DOHH2 (cell line): Measurements from ENCODE around the gene GUCY2D.

Source experiments
- H3F3A ChIP-seq: fragments of 200-600 bp; sonication (generic), shearing (Covaris generic); 2 replicates; pipeline ENCODE4 v1.6.0; 2016; ENCODE audit warnings: antibody characterized with exemption, mild to moderate bottlenecking; ENCODE audit not compliant: control insufficient read depth, insufficient read depth
- H3K27ac ChIP-seq: fragments of 200-600 bp; sonication (generic); 2 replicates; pipeline ENCODE4 v1.5.1; 2014; ENCODE audit warnings: low read depth, mild to moderate bottlenecking, low read length, moderate library complexity
- H3K27me3 ChIP-seq: fragments of 200-600 bp; sonication (generic); 2 replicates; pipeline ENCODE4 v1.6.1; 2014; ENCODE audit warnings: mild to moderate bottlenecking, low read length, mixed read lengths; ENCODE audit not compliant: control insufficient read depth
- H3K36me3 ChIP-seq: fragments of 200-600 bp; sonication (generic); 2 replicates; pipeline ENCODE4 v1.6.1; 2014; ENCODE audit warnings: mild to moderate bottlenecking, low read length, moderate library complexity, mixed read lengths; ENCODE audit not compliant: control insufficient read depth
- H3K4me1 ChIP-seq: fragments of 200-600 bp; sonication (generic); 2 replicates; pipeline ENCODE4 v1.6.1; 2014; ENCODE audit warnings: mild to moderate bottlenecking, low read length, mixed read lengths; ENCODE audit not compliant: control insufficient read depth
- H3K4me2 ChIP-seq: fragments of 200-600 bp; sonication (generic); 2 replicates; pipeline ENCODE4 v1.6.0; 2014; ENCODE audit warnings: mild to moderate bottlenecking, low read length, moderate library complexity
- H3K4me3 ChIP-seq: fragments of 200-600 bp; sonication (generic); 2 replicates; pipeline ENCODE4 v1.5.1; 2014; ENCODE audit warnings: mild to moderate bottlenecking, low read length, mixed read lengths
- H3K79me2 ChIP-seq: fragments of 200-600 bp; sonication (generic); 2 replicates; pipeline ENCODE4 v1.6.1; 2014; ENCODE audit warnings: mild to moderate bottlenecking, low read length, mixed read lengths; ENCODE audit not compliant: control insufficient read depth
- H3K9me2 ChIP-seq: fragments of 200-600 bp; sonication (generic); replicated peaks from 2 replicates; pipeline ENCODE4 v1.6.1; 2014; ENCODE audit warnings: mild to moderate bottlenecking, low read length, mixed read lengths; ENCODE audit not compliant: control insufficient read depth
- H3K9me3 ChIP-seq: fragments of 200-600 bp; sonication (generic); 2 replicates; pipeline ENCODE4 v1.6.1; 2014; ENCODE audit warnings: antibody characterized with exemption, low read length, mixed read lengths; ENCODE audit not compliant: control insufficient read depth, insufficient read depth
- H4K20me1 ChIP-seq: fragments of 200-600 bp; sonication (generic); 2 replicates; pipeline ENCODE4 v1.6.0; 2014; ENCODE audit warnings: low read depth, mild to moderate bottlenecking, antibody characterized with exemption, low read length, moderate library complexity; ENCODE audit not compliant: control insufficient read depth, insufficient read depth
- CTCF ChIP-seq: fragments of 200-600 bp; sonication (generic); IDR thresholded peaks from one replicate; pipeline ENCODE4 v1.5.1; 2014; ENCODE audit warnings: antibody characterized with exemption, mild to moderate bottlenecking, low read depth, low read length; ENCODE audit not compliant: poor library complexity, severe bottlenecking
- EZH2phosphoT487 ChIP-seq: fragments of 200-600 bp; sonication (generic); IDR thresholded peaks from 2 replicates; pipeline ENCODE4 v1.6.1; 2017; ENCODE audit warnings: borderline replicate concordance, mild to moderate bottlenecking, antibody characterized with exemption, low read length, moderate library complexity, mixed read lengths

GUCY2D gene

GRCh38 chr17:8052256-8053252 lies 50.1 kb downstream of the GUCY2D start:
- Histone ChIP-seq H3K36me3 (no peaks in the 10 kb centered on the region), H4K20me1 (no peaks in the 10 kb centered on the region), H3K9me2 (no peaks in the 10 kb centered on the region), H3K4me3 (no peak overlapping the region), H3K79me2 (no peaks in the 10 kb centered on the region), H3K9me3 (no peaks in the 10 kb centered on the region), H3K27me3 (peaks cover 2% of the 10 kb centered on the region; the same call in 1 of the 2 replicates), H3K4me2 (no peak overlapping the region), H3K27ac (no peak overlapping the region), H3F3A (no peaks in the 10 kb centered on the region), H3K4me1 (peaks cover 22% of the 10 kb centered on the region)
- TF ChIP-seq EZH2phosphoT487 (no peak), CTCF (no peak)

GRCh38 chr17:8053600-8053999 lies 51.2 kb downstream of the GUCY2D start:
- Histone ChIP-seq H3K9me2 (no peaks in the 10 kb centered on the region), H3K9me3 (no peaks in the 10 kb centered on the region), H3K27me3 (peaks cover 2% of the 10 kb centered on the region; the same call in 1 of the 2 replicates), H3K36me3 (no peaks in the 10 kb centered on the region), H4K20me1 (no peaks in the 10 kb centered on the region), H3K4me3 (no peak overlapping the region), H3K4me2 (no peak overlapping the region), H3K4me1 (peaks cover 27% of the 10 kb centered on the region), H3K79me2 (no peaks in the 10 kb centered on the region), H3K27ac (no peak overlapping the region), H3F3A (no peaks in the 10 kb centered on the region)
- TF ChIP-seq CTCF (no peak), EZH2phosphoT487 (no peak)

DNA sequence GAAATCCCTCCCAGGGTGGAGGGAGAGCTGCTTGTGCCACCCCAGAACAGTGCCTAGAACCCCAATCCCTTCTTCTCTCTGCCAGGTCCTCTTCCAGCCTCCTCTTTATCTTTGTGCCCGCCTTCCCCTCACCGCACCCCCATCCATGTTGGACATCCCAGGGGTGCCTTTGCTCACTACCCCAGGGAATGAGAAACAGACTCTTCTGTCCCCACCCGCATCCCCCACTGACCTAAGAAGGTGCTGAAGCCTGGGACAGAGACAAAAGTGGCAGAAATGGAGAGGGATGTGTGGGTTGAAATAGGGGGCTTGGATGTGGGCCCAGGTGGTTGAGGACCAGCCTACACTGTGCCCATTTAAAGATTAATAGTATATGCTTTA lies 53.4 kb downstream of the GUCY2D start:
- Histone ChIP-seq H4K20me1 (no peaks in the 10 kb centered on the region), H3K9me2 (no peaks in the 10 kb centered on the region), H3K9me3 (no peaks in the 10 kb centered on the region), H3K4me1 (peaks cover 44% of the 10 kb centered on the region), H3K27me3 (peaks cover 21% of the 10 kb centered on the region), H3K79me2 (no peaks in the 10 kb centered on the region), H3K36me3 (no peaks in the 10 kb centered on the region), H3K27ac (no peak overlapping the region), H3F3A (no peaks in the 10 kb centered on the region), H3K4me2 (peak overlapping the region; percentile 49), H3K4me3 (no peak overlapping the region)
- TF ChIP-seq EZH2phosphoT487 = no peak
- TF ChIP-seq CTCF = no peak
